Mononuclear cell (primary cell): ENCODE measurements around the gene ATE1. TPM values are rescaled to one million over a fixed set of nuclear protein-coding genes. Genes with fewer than 3 reads are reported as not detected.
"Not testable (repeated sequence)": the region's sequence is repeated elsewhere in the genome, so short reads cannot be mapped to it uniquely, and the experiment has no call there.

Experiments used
- H3K27me3 ChIP-seq: 2 replicates; pipeline ENCODE4 v1.6.0; 2011; ENCODE audit warnings: low read length, control low read depth; ENCODE audit not compliant: insufficient read depth
- H3K4me1 ChIP-seq: 2 replicates; pipeline ENCODE4 v1.5.1; 2011; ENCODE audit warnings: mild to moderate bottlenecking, low read length, control low read depth; ENCODE audit not compliant: insufficient read depth
- H3K4me3 ChIP-seq: 2 replicates; pipeline ENCODE4 v1.5.1; 2011; ENCODE audit warnings: mild to moderate bottlenecking, low read length, moderate library complexity
- H3K9me3 ChIP-seq: 2 replicates; pipeline ENCODE4 v1.5.1; 2011; ENCODE audit warnings: low read depth, mild to moderate bottlenecking, control low read depth, low read length
- total RNA-seq: library from RNA; depleted of rRNA; stranded (reverse); fragments of >200 nt; gene quantifications from one replicate; pipeline ENCODE4 v1.2.3, GENCODE V29; 2012

ATE1 gene
- total RNA-seq, 1 donor, result 14.9 TPM

DNA sequence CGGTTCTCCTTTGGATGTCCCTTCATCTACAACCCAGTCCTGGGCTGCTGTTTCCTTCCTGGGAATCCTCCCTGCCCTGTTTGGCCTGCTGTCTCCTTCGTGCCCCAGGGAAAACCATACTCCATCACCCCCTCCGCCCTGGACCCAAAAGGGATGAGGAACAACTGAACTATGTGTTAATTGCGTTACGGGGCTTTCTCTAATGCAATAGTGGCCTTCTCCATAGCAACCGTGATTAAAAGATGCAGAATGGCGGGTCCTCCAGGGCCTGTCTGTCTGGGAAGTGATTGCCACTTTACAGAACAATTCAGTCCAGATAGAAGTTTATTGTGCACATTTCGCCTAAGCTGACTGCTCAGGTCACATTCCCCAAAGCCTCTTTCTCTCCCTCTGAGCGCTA lies 217.6 kb downstream of the ATE1 start:
- no peaks in the 10 kb centered on the region for H3K4me1 ChIP-seq
- peaks cover 6% of the 10 kb centered on the region for H3K27me3 ChIP-seq
- H3K4me3 ChIP-seq, result no peak overlapping the region
- H3K9me3 ChIP-seq, result no peaks in the 10 kb centered on the region

DNA sequence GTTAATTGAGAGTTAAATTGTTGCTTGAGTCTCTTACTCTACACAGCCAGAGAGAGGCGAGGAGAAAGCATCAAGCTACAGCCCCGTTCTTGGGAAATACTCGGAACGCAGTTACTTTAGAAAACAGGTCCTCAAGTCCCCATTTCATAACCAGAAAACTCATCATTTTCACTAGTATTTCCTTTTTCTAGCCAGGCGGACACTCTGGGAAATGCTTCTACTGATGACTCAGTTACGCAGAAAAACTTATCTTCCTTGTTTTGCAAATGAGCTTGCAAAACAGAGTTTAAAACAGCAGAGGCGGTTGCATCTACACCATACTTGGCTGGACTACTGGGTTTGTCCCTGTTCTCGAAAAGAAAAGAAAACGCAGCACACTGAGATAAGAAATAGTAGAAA lies 218.2 kb downstream of the ATE1 start:
- H3K27me3 ChIP-seq, result peaks cover 6% of the 10 kb centered on the region
- H3K9me3 ChIP-seq, result no peaks in the 10 kb centered on the region
- no peak overlapping the region for H3K4me3 ChIP-seq
- H3K4me1 ChIP-seq, result no peaks in the 10 kb centered on the region

DNA sequence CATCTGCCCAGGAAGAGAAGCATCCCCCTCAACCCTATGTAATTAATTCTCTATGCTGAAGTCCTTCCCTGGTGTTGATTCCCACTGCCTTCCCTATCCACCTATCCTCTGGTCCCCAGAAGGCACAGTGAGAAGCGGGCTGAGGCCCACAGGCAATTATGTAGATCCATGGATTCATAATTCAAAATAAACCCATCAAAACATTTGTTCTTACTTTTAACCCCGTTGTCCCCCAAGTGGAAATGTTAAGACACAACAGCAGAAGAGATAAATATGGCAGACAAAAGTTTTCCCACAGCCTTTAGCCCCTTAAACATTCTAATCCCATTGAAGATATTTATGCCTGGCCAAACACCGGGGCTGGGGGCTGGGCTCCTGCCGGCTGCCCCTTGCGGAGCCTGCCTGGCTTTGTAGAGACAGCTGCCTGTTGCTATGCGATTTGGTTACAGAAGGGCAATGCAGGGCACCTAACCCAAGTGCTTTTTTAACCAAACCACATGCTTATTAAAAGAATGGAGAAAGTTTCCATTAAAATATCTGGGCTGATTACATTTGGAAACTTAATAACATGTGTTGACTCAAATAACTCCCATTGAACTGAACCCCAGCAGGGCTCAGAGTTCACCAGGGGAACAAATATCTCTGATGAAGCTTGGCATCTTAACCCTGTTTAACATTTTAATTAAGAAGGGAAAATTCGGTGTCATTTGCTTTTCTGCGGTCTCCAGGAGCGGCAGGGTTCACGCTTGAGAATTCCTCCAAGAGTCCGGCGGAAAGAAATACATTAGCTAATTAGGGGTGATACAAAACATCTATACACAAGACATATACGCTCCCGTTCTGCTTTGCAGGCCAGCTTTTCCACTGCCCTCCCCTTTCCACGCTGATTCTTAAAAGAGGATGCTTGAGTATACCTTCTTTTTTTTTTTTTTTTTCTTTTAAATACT lies 218.8 kb downstream of the ATE1 start:
- Histone ChIP-seq H3K9me3 (no peaks in the 10 kb centered on the region), H3K4me1 (no peaks in the 10 kb centered on the region), H3K4me3 (no peak overlapping the region), H3K27me3 (peaks cover 6% of the 10 kb centered on the region)

DNA sequence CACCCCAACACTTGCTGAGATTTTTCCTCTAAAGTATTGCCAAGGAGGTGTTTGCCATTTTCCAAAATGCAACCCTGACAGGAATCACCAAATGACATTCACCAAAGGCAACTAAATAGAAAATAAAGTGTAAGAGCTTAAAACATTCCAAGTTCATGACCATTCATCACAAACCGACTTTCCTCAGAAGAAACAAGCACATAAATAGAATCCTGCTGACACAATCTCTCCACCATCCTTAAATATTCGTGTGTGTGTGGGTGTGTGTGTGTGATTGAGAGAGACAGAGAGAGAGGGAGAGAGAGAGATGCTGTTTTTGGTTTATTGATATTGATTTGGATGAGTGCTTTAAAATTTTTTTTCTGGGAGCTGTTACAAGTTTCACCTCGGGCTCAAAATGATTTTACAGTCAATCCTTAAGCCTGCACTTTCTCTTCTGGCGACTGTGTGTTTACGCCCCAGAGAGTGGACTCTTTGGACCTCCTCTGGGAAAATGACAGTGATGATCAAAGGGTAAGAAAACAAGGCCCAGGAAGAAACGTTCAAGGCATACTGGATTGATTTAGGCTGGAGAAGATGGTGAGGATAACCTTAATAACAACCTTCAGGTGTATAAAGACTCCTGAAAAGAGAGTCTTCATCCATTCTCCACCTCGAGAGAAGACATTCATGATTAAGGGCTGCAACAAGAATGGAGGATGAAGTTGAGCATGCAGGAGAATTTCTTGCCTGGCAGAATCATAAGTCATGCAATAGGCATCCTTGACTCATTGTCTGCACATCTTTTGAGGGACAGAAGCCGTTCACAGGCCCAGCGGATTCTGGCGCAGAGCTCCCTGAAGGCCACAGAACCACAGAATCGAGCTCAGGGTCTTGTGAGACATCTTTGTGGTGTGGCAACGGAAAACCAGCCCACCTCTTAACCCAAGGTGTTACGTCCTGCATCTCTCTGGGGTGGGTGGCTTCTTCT lies 225.2 kb downstream of the ATE1 start:
- H3K4me1 ChIP-seq, result no peaks in the 10 kb centered on the region
- H3K4me3 ChIP-seq, result no peak overlapping the region
- H3K9me3 ChIP-seq, result no peaks in the 10 kb centered on the region
- no peaks in the 10 kb centered on the region for H3K27me3 ChIP-seq

DNA sequence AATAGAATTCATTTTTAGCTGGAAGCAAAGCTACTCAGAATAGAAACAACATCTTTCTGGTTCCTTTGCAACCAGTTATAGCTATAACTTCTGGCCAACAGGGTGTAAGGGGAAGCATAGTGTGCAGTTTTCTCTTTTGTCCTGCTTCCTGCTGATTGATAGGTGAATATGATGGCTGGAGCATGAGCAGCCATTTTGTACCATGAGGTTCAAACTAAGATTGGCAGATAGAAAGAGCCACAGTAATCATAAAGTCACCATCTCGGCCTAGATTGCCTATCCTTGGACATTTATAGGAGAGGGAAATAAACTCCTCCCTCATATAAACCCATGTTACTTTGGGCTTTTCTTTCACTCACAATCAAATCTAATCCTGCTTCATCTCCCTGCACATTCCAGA lies 227.4 kb downstream of the ATE1 start:
- no peaks in the 10 kb centered on the region for H3K9me3 ChIP-seq
- no peaks in the 10 kb centered on the region for H3K4me1 ChIP-seq
- no peaks in the 10 kb centered on the region for H3K27me3 ChIP-seq
- H3K4me3 ChIP-seq, result no peak overlapping the region

GRCh38 chr10:121699703-121700102 lies 228.1 kb downstream of the ATE1 start:
- H3K4me1 ChIP-seq, H3K4me3 ChIP-seq, H3K27me3 ChIP-seq, H3K9me3 ChIP-seq: not testable (repeated sequence)

DNA sequence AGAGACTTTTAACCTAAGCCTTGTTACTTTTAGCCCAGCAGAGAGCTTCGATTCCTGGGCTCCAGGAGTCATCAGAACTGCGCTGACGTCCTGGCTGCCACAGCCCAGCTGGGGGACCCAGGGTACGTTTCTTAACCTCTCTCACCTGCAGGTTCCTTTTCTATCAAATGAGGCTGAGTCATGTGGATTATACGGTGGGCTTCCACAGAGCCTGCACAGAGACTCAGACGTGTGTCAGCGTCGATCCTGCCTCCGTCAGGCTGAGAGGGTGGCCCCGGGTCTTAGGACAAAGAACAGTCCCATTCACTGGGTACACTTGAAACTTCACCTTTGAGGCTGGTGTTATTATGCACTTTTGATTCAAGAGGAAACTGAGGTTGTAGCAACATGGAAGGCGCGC lies 228.9 kb downstream of the ATE1 start:
- H3K4me3 ChIP-seq, result no peak overlapping the region
- no peaks in the 10 kb centered on the region for H3K9me3 ChIP-seq
- no peaks in the 10 kb centered on the region for H3K4me1 ChIP-seq
- H3K27me3 ChIP-seq, result no peaks in the 10 kb centered on the region

DNA sequence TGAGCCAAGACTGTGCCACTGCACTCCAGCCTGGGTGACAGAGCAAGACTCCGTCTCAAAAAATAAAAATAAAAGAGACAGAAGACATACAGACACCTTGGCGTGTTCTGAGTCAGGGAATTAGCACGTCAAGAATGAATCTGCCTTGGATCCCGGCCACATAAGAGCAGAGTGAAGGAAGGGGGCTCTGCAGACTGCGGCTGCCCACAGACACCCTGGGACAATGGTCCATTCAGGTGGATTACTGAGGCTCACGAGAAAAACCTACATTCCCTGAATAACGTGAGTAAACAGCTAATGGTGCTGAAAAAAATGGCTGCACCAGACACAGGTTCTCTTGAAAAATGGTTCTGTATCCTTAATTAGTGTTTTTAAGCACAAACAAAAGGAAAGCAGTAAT lies 229.5 kb downstream of the ATE1 start:
- Histone ChIP-seq H3K4me1 (no peaks in the 10 kb centered on the region), H3K27me3 (no peaks in the 10 kb centered on the region)

GRCh38 chr10:121696854-121697253 lies 231.0 kb downstream of the ATE1 start:
- Histone ChIP-seq H3K4me3 (no peak overlapping the region), H3K9me3 (no peaks in the 10 kb centered on the region), H3K4me1 (no peaks in the 10 kb centered on the region), H3K27me3 (no peaks in the 10 kb centered on the region)

More for the DNA sequence above, 229.5 kb downstream of the ATE1 start:
- Histone ChIP-seq H3K4me3 (no peak overlapping the region), H3K9me3 (no peaks in the 10 kb centered on the region)

GRCh38 chr10:121695731-121696464 lies 231.9 kb downstream of the ATE1 start:
- Histone ChIP-seq H3K4me1 (no peaks in the 10 kb centered on the region), H3K27me3 (no peaks in the 10 kb centered on the region), H3K4me3 (no peak overlapping the region), H3K9me3 (no peaks in the 10 kb centered on the region)

DNA sequence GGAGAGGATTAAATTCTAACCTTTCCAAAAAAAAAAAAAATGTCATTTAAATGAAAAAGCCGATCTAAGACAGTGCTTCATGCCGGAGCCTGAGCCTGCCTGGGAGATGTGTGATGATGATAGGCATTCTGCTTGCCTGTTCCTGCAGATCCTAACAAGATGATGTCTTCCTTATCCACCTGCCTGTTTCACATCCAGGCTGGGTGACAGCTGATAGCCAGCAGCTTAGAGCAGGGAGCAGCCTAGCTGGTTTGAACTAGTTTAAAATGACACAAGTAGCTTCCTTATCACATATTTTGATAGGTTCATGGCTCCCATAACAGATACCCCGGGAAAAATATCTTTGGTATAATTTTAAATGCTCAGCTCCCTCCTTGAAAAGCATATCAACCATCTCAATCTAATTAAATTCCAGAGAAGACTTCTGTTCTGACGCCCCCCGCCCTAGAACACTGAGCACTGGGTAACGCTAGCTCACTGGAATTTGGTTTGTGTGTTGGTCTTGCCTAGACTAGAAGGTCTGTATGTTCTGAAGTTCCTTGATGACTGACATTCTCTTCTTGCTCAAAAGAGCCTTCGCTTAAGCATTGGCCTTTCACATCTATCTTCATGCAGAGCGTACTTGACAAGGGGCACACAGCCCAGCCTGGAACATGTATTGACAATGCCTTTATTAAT lies 232.7 kb downstream of the ATE1 start:
- no peak overlapping the region for H3K4me3 ChIP-seq
- H3K4me1 ChIP-seq, result no peaks in the 10 kb centered on the region
- no peaks in the 10 kb centered on the region for H3K9me3 ChIP-seq
- H3K27me3 ChIP-seq, result no peaks in the 10 kb centered on the region

- Histone ChIP-seq H3K4me3 (no peak overlapping the region), H3K9me3 (no peaks in the 10 kb centered on the region), H3K27me3 (no peaks in the 10 kb centered on the region), H3K4me1 (no peaks in the 10 kb centered on the region)
These were observed 233.4 kb downstream of the ATE1 start for GRCh38 chr10:121694327-121694965.

DNA sequence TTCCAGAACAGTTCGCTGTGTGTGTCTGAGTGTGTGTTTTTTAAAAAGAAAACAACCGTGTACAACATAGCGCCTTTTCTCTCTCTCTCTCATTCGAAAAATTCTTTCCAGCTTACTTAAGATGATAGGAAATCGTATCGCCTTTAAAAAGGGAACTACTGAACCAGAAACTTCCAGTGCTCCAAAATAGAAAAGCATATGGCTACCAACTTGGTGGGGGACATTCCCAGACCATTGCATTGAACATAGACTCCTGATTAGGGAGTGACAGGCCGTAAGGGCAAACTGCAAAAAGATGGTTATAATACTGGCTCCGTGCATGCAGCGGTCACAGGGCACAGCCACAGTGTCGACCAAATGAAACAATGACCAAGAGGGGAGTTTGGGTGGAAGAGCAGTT lies 235.2 kb downstream of the ATE1 start:
- Histone ChIP-seq H3K9me3 (no peaks in the 10 kb centered on the region), H3K4me3 (no peak overlapping the region), H3K27me3 (no peaks in the 10 kb centered on the region), H3K4me1 (no peaks in the 10 kb centered on the region)

GRCh38 chr10:121690970-121691369 lies 236.9 kb downstream of the ATE1 start:
- H3K4me3 ChIP-seq, result no peak overlapping the region
- H3K4me1 ChIP-seq, result no peaks in the 10 kb centered on the region
- H3K27me3 ChIP-seq, result no peaks in the 10 kb centered on the region
- H3K9me3 ChIP-seq, result no peaks in the 10 kb centered on the region
